HepG2 (cell line): ENCODE data around the gene ANAPC16. TPM values are rescaled to one million over a fixed set of nuclear protein-coding genes. Genes with fewer than 3 reads are reported as not detected.

ENCODE experiments used
- AHR ChIP-seq: IDR thresholded peaks from 2 replicates; pipeline ENCODE4 v1.6.1; 2018; ENCODE audit warnings: missing genetic modification reagents, missing compliant biosample characterization
- ATF7-NPFF ChIP-seq: sonication (generic); formaldehyde crosslinking; IDR thresholded peaks from 2 replicates; pipeline ENCODE4 v1.8.1; 2023; ENCODE audit warnings: mild to moderate bottlenecking, low read depth, missing genetic modification reagents, moderate library complexity
- BORCS8-MEF2B ChIP-seq: sonication (generic); formaldehyde crosslinking; IDR thresholded peaks from 2 replicates; pipeline ENCODE4 v1.8.0; 2022; ENCODE audit warnings: mild to moderate bottlenecking, missing genetic modification reagents
- BRD4 ChIP-seq: sonication (generic); formaldehyde crosslinking; IDR thresholded peaks from 2 replicates; pipeline ENCODE4 v1.4.0; 2020; ENCODE audit warnings: missing genetic modification reagents
- CBFB ChIP-seq: sonication (generic); formaldehyde crosslinking; IDR thresholded peaks from 2 replicates; pipeline ENCODE4 v1.4.0; 2020; ENCODE audit warnings: missing genetic modification reagents
- CCDC6 ChIP-seq: sonication (generic); formaldehyde crosslinking; IDR thresholded peaks from 2 replicates; pipeline ENCODE4 v1.8.1; 2022; ENCODE audit warnings: mild to moderate bottlenecking, missing genetic modification reagents, moderate library complexity
- FOXA3 ChIP-seq: IDR thresholded peaks from 2 replicates; pipeline ENCODE4 v1.6.1; 2016; ENCODE audit warnings: missing genetic modification reagents, missing compliant biosample characterization
- HOXA3 ChIP-seq: sonication (generic); formaldehyde crosslinking; IDR thresholded peaks from 2 replicates; pipeline ENCODE4 v1.5.0; 2020; ENCODE audit warnings: missing genetic modification reagents
- JUND ChIP-seq: sonication (generic); formaldehyde crosslinking; IDR thresholded peaks from 2 replicates; pipeline ENCODE4 v1.8.0; 2022; ENCODE audit warnings: mild to moderate bottlenecking, missing genetic modification reagents
- KDM2A ChIP-seq: sonication (generic); formaldehyde crosslinking; IDR thresholded peaks from 2 replicates; pipeline ENCODE4 v1.4.0; 2020; ENCODE audit warnings: low read depth, missing genetic modification reagents, borderline replicate concordance
- NR2F6 ChIP-seq, 2 experiments: IDR thresholded peaks; 2 replicates each; pipeline ENCODE4 v1.6.1; 2016; ENCODE audit warnings: antibody characterized with exemption in 1 of 2, mild to moderate bottlenecking in 1 of 2
- SKI ChIP-seq: fragments of 450-650 bp; IDR thresholded peaks from one replicate; pipeline ENCODE4 v1.6.1; 2018; ENCODE audit warnings: mild to moderate bottlenecking; ENCODE audit not compliant: partially characterized antibody
- SMC3 ChIP-seq: IDR thresholded peaks from 2 replicates; pipeline ENCODE4 v1.6.1; 2011; ENCODE audit warnings: low read length, improper control_type of control experiment
- WIZ ChIP-seq: sonication (generic); formaldehyde crosslinking; IDR thresholded peaks from 2 replicates; pipeline ENCODE4 v1.5.1; 2020; ENCODE audit warnings: mild to moderate bottlenecking, missing genetic modification reagents
- ZFP82 ChIP-seq: sonication (generic); formaldehyde crosslinking; IDR thresholded peaks from 2 replicates; pipeline ENCODE4 v1.5.1; 2020; ENCODE audit warnings: mild to moderate bottlenecking, missing genetic modification reagents, borderline replicate concordance
- ZNF205 ChIP-seq: IDR thresholded peaks from 2 replicates; pipeline ENCODE4 v1.6.1; 2018; ENCODE audit warnings: missing biosample characterization, missing genetic modification reagents
- ZNF232 ChIP-seq: sonication (generic); formaldehyde crosslinking; IDR thresholded peaks from 2 replicates; pipeline ENCODE4 v1.4.0; 2020; ENCODE audit warnings: missing genetic modification reagents, borderline replicate concordance
- ZNF280D ChIP-seq: sonication (generic); formaldehyde crosslinking; IDR thresholded peaks from 2 replicates; pipeline ENCODE4 v1.5.1; 2020; ENCODE audit warnings: mild to moderate bottlenecking, missing genetic modification reagents
- ZNF326 ChIP-seq: sonication (generic); formaldehyde crosslinking; IDR thresholded peaks from 2 replicates; pipeline ENCODE4 v1.4.0; 2020; ENCODE audit warnings: missing genetic modification reagents, borderline replicate concordance
- ZNF34 ChIP-seq: sonication (generic); formaldehyde crosslinking; IDR thresholded peaks from 2 replicates; pipeline ENCODE4 v1.4.0; 2020; ENCODE audit warnings: mild to moderate bottlenecking, missing genetic modification reagents, borderline replicate concordance
- ZNF597 ChIP-seq: sonication (generic); formaldehyde crosslinking; IDR thresholded peaks from 2 replicates; pipeline ENCODE4 v1.5.0; 2020; ENCODE audit warnings: missing genetic modification reagents
- ZNF782 ChIP-seq: sonication (generic); formaldehyde crosslinking; IDR thresholded peaks from 2 replicates; pipeline ENCODE4 v1.4.0; 2020; ENCODE audit warnings: missing genetic modification reagents, mild to moderate bottlenecking, borderline replicate concordance
- polyA plus RNA-seq, 8 experiments: library from polyadenylated mRNA; depleted of rRNA in 3 of 8; stranded (reverse) in 7 of 8; unstranded in 1 of 8; fragments of >200 nt; fragmentation: Illumina TruSeq in 4 of 8; extraction: Trizol in 4 of 8; gene quantifications; 2 replicates each; pipeline versions ENCODE4 v1.2.1 to v1.2.3, GENCODE V29; 2011 to 2016; ENCODE audit warnings: low read depth in 4 of 8, missing spikeins in 1 of 8, mixed read lengths in 1 of 8; ENCODE audit not compliant: insufficient read depth in 1 of 8
- total RNA-seq, 5 experiments: library from RNA; depleted of rRNA; stranded (reverse); fragments of >200 nt; fragmentation: Illumina TruSeq; extraction: Trizol; gene quantifications; 2 replicates each; pipeline ENCODE4 v1.2.3, GENCODE V29; 2016; ENCODE audit warnings: low read depth in 1 of 5
- TF ChIP-seq, protein P1 (sequence below), 2 experiments: sonication (generic) in 1 of 2; formaldehyde crosslinking in 1 of 2; IDR thresholded peaks; 2 replicates each; pipeline versions ENCODE4 v1.4.0 to v1.6.1; 2018 to 2020; ENCODE audit warnings: missing genetic modification reagents in 2 of 2, borderline replicate concordance in 1 of 2, low read depth in 1 of 2, mild to moderate bottlenecking in 1 of 2, missing biosample characterization in 1 of 2
- TF ChIP-seq, protein P2 (sequence below): sonication (generic); formaldehyde crosslinking; IDR thresholded peaks from 2 replicates; pipeline ENCODE4 v1.4.0; 2020; ENCODE audit warnings: missing genetic modification reagents

ANAPC16 gene
- total and polyA plus RNA-seq, 2 of the 13 experiments (the other 11 are each of a cell fraction or from before 2014, with no cell fraction given) = 74.8 to 89.4 TPM

- TF ChIP-seq, protein P1, sequence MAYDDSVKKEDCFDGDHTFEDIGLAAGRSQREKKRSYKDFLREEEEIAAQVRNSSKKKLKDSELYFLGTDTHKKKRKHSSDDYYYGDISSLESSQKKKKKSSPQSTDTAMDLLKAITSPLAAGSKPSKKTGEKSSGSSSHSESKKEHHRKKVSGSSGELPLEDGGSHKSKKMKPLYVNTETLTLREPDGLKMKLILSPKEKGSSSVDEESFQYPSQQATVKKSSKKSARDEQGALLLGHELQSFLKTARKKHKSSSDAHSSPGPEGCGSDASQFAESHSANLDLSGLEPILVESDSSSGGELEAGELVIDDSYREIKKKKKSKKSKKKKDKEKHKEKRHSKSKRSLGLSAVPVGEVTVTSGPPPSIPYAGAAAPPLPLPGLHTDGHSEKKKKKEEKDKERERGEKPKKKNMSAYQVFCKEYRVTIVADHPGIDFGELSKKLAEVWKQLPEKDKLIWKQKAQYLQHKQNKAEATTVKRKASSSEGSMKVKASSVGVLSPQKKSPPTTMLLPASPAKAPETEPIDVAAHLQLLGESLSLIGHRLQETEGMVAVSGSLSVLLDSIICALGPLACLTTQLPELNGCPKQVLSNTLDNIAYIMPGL (CRISPR knock-in tag; IDR thresholded peaks at IDR 0.05; ENCODE audit: borderline replicate concordance in 1 of 2, low read depth in 1 of 2) = no peak
- TF ChIP-seq HOXA3 (peak; percentile 61; the same call in 1 of the 2 replicates), ZNF326 (CRISPR knock-in tag) (no peak), ZNF782 (CRISPR knock-in tag) (no peak), AHR (CRISPR knock-in tag) (no peak), BRD4 (no peak), ZNF280D (CRISPR knock-in tag) (no peak), SKI (no peak), ZNF232 (no peak), JUND (CRISPR knock-in tag) (no peak), FOXA3 (CRISPR knock-in tag) (peak; percentile 83), ZNF205 (CRISPR knock-in tag) (peak; percentile 43; the same call in 1 of the 2 replicates), NR2F6 (IDR thresholded peaks at IDR 0.05) (peak; percentile 63), NR2F6 (CRISPR knock-in tag; IDR thresholded peaks at IDR 0.05) (no peak), CCDC6 (CRISPR knock-in tag) (no peak), KDM2A (CRISPR knock-in tag) (no peak), WIZ (no peak), CBFB (CRISPR knock-in tag) (no peak), ZNF597 (CRISPR knock-in tag) (no peak), ATF7-NPFF (no peak), SMC3 (no peak), BORCS8-MEF2B (CRISPR knock-in tag) (no peak), ZNF34 (CRISPR knock-in tag) (no peak), ZFP82 (CRISPR knock-in tag) (no peak)
- TF ChIP-seq, protein P2, sequence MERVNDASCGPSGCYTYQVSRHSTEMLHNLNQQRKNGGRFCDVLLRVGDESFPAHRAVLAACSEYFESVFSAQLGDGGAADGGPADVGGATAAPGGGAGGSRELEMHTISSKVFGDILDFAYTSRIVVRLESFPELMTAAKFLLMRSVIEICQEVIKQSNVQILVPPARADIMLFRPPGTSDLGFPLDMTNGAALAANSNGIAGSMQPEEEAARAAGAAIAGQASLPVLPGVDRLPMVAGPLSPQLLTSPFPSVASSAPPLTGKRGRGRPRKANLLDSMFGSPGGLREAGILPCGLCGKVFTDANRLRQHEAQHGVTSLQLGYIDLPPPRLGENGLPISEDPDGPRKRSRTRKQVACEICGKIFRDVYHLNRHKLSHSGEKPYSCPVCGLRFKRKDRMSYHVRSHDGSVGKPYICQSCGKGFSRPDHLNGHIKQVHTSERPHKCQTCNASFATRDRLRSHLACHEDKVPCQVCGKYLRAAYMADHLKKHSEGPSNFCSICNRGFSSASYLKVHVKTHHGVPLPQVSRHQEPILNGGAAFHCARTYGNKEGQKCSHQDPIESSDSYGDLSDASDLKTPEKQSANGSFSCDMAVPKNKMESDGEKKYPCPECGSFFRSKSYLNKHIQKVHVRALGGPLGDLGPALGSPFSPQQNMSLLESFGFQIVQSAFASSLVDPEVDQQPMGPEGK (CRISPR knock-in tag) = peak; percentile 52; the same call in 1 of the 2 replicates
Observed at GRCh38 chr10:72251635-72252034, 35.8 kb downstream of the ANAPC16 start (continued).
